ENCODE results near the gene SH3GL1.

SH3GL1 gene

GRCh38 chr19:4375164-4376027, 25.0 kb downstream of the SH3GL1 start:
- peak; percentile 85 for DNase-seq (ENCODE audit: low spot score)

GRCh38 chr19:4374498-4375163, 25.7 kb downstream of the SH3GL1 start:
- peak; percentile 92 for DNase-seq (ENCODE audit: low spot score)

DNA sequence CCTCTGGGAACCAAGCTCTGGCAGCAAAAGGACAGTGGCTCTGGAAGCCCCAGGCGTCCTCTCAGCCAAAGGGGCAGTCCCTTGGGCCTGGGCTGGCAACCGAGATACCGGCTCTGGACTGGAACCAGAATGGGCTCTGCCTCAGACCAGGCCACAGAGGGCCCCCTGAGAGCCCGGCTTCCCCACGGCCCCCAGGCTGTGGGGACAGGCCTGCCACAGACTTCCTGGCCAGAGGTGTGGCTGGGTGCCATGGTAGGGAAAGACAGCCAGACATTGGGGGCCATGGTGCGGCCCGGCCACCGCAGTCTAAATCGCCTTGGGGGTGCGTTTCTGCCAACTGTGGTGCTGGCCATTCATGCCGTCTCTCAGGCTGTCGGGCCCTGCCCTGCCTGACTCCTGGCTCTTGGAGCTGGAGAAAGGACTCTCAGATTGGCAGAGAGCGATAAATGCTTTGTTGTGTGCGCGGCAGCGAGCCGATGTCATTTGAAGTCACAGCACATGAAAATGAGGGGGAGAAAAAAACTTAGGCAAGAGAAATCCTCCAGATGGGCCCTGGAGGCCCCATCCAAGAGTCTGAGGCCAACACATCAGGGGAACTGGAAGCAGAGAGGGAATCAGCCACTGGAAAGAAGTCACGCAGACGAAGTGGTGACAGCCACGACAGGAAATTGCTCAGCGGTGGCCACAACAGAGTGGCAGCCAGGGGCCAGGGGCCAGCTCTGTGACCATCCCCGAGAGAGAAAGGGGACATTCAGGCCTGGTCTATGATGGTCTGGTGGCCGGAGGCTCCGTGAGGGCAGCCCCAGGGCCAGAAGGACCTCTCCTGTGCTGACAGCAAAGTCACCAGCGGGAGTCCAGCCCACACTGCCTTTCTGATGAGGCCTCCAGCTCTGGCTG, 26.5 kb downstream of the SH3GL1 start:
- peak; percentile 34 for DNase-seq (ENCODE audit: low spot score)

- DNase-seq (ENCODE audit: low spot score) = no peak
These were observed 27.4 kb downstream of the SH3GL1 start for GRCh38 chr19:4373013-4373367.

DNA sequence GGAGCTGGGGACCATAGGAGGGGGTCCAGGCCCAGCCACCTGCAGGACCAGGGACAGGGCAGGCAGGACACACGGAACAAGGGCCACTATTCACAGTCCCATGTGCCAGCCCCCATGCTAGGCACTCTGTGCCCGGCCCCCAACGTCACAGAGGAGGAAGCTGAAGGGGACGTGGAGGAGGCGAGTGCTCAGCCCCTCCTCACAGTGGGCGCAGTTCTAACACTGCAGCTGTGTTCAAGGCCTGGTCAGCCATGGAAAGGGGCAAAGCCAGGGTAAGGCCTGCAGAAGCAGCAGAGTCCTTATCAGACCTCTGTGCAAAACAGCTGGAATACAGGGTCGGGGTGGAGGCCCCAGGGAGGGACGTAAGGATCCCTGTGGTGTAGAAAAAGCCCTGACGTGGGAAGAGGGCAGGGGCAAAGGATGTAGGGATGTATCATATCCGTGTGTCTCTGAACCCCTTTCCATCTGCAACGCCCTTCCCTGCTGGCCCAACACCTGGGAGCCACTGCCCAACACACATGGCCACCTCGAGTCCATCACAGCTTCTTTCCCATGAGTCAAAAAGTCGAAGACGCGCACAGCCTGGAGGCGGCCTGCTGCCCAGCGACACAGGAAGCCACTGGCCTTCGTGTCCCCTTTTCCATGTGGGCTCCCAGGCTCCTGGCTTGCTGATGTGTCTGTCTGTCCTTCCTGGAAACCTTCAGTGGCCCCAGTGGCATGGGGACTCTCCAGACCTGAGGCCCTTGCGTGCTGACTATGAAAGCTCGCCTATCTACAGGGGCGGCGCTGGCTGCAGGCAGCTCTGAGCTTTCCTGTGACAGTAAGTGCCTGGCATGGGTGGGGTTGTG, 28.0 kb downstream of the SH3GL1 start:
- no peak for DNase-seq (ENCODE audit: low spot score)

GRCh38 chr19:4371247-4372164, 28.8 kb downstream of the SH3GL1 start:
- no peak for DNase-seq (ENCODE audit: low spot score)

- no peak for DNase-seq (ENCODE audit: low spot score)
These were observed 29.8 kb downstream of the SH3GL1 start for GRCh38 chr19:4370418-4371041.

GRCh38 chr19:4369888-4370260, 30.5 kb downstream of the SH3GL1 start:
- peak; percentile 52 for DNase-seq (ENCODE audit: low spot score)

DNA sequence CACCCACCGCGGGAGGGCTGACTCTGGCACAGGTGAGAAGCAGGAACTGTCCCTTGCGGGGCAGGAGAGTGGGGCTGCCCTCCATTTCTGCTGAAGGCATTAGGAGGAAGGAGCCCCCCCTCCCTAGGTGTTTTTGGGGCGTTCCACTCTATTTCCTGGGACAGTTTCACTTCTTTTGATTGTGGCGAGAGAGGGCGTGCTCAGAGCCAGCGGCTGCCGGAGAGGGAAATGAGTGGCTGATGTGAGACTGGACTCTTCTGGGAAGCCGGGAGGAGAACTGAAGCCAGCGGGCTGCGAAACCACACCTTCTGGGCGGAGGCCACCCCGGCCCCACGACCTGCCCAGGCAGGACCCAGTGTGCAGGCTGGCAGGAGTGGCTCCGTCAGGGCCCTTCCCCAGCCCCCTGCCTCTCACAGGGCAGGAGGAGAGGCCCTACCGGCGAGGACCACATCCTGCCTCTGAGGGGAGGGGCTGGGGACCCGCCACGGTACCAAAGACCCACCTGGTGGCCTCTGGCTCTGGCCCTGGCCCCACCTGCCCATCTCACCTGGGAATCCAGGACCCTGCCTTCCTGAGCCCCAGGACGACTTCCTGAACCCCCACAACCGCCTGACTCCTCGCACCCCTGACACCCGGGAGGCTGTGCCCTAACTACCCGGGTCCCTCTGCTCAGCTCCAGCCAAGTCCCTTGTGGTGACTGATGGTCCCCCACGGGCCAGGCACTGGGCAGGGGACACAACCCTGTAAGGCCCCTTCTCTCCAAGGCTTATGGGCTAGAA, 31.0 kb downstream of the SH3GL1 start:
- DNase-seq (ENCODE audit: low spot score) = peak; percentile 90

DNA sequence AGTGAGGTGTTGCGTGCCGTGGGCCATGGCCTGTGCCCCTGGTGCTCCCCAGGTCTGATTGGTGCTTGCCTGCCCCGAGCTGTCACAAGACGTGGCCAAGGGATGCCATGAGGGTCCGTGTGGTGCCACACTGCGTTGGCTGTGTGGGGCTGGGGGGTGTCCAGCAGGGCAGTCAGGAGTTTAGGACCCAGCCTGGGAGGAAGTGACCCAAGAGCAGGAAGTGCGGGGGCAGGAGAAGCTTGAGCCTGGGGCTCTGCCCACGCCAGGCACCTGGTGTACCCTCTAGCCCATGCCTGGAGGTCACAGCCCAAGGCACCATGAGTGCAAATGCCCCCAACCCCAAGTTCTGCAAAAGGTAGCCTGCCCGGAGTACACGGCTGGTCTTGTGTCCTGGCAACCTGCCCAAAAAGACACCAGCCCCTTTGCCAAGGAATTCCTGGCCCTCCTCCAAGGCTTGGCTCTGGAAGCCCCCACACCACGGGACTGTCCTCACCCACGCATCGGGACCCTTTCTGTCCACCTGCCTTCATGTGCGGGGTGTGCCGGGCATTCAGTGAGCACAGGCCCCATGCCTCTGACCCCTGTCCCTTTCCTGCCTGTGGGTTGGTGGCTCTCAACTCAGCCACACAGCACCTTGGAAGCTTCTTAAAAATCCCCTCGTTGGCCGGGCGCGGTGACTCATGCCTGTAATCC, 32.1 kb downstream of the SH3GL1 start:
- DNase-seq (ENCODE audit: low spot score) = peak; percentile 69

DNA sequence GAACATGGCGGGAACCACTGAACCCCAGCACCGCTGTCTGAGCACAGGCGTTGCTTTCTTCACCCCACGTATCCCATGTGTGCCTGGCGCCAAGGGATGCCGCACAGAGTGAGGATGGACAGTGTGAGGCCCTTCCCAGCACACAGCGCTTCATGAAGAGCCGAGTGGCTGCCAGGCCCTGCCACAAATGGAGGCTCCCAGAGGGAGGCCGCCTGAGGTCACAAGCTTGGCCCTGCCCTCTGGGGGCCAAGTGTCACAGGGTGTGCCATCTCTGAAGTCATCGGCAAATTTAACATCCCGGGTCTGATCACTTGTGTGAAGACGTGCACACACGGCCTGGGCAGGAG, 32.6 kb downstream of the SH3GL1 start:
- no peak for DNase-seq (ENCODE audit: low spot score)

- DNase-seq (ENCODE audit: low spot score) = no peak
These were observed 33.0 kb downstream of the SH3GL1 start for GRCh38 chr19:4367336-4367723.

DNA sequence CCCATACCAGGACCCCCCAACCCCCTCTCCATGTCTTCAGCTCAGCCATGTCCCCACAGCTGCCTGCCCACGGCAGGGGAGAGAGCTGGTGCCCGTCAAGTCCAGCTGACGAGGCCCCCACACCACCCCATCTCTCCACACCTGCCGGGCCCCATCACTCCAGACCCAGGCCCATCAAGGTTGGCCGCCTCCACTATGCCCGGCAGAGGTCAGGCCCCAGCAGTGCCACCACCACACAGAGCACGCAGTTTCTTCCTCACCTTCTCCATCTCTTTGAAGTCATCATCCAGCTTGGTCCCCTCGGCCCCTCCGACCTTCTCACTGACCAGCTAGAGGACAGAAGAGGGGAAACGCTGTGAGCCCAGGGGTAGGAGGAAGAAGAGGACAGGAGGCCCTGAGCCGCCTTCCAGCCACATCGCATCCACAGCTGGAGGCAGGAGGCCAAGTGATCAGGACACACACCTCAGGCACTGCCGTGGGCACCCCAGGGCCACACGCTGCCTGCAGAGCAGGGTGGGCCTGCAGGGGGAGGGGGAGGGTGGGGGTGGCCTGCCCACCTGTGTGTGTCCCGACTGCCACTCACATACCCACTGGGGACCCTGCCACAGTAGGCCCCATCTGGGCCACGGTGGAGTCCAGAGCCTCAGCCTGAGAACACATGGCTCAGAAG, 33.5 kb downstream of the SH3GL1 start:
- no peak for DNase-seq (ENCODE audit: low spot score)

DNA sequence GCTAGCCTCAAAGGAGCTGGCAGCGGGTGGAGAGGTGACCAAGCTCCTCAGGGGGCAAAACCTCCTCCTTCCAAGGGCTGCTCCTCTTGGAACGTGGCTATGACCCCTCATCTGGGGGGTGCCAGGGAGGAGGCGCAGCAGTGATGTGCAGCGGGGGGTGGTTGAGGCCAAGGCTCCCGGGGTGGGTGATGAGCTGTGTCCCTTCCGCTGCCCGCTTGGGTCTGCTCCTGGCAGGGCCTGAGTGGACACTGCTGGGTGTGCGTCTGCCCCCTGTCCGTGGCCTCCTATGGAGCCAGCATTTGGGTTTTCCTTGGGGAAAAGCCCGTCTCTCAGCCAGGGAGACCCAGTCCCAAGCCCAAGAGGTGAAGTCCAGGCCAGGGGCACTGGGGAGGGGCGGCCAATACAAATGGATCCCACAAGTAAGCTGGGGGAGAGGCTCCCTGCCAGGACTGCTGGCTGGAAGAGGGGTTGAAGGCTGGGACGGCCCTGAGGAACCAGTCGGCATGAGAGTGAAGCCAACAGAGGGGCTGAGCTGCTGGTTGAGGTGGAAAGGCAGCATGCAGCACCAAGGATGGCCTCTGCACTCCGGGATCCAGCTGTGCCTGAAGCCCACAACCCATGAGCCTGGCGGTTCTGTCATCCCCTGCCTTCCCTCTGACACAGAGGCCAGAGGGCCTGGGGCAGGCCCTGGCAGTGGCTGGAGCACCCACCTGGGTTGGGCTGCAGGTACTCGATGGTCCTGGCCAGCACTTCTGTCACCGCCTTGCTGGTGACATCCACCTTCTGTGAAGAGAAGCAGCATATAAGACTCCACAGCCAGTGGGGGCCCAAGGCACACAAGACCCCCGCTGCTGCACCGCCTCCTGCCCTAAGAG, 34.3 kb downstream of the SH3GL1 start:
- no peak for DNase-seq (ENCODE audit: low spot score)

- DNase-seq (ENCODE audit: low spot score) = no peak
These were observed 35.0 kb downstream of the SH3GL1 start for GRCh38 chr19:4365341-4365740.

GRCh38 chr19:4363571-4364304, 36.6 kb downstream of the SH3GL1 start:
- no peak for DNase-seq (ENCODE audit: low spot score)

Measured in kidney tubule cell (primary cell).